Thyroid gland (tissue), 4 donors: ENCODE measurements around the gene GNPTG. TPM values are rescaled to one million over a fixed set of nuclear protein-coding genes. Genes with fewer than 3 reads are reported as not detected.

Experiments
- DNase-seq, 2 donors: peaks; one replicate each; pipeline ENCODE4 v3.0.0-alpha.2; 2019
- H3K27ac ChIP-seq, 3 donors: fragments of 200-600 bp; sonication (generic); 1 replicate in 2 of 3; 2 replicates in 1 of 3; pipeline ENCODE4 v1.5.1; 2016 to 2019; ENCODE audit warnings: mild to moderate bottlenecking in 1 of 3, moderate library complexity in 1 of 3
- H3K27me3 ChIP-seq: fragments of 200-600 bp; sonication (generic); one replicate; pipeline ENCODE4 v1.5.1; 2019
- H3K36me3 ChIP-seq, 2 donors: fragments of 200-600 bp; sonication (generic); one replicate each; pipeline ENCODE4 v1.5.1; 2016 to 2019
- H3K4me1 ChIP-seq, 2 donors: fragments of 200-600 bp; sonication (generic); one replicate each; pipeline ENCODE4 v1.5.1; 2017 to 2019
- H3K4me3 ChIP-seq, 3 donors: fragments of 200-600 bp; sonication (generic); replicated peaks in 1 of 3; 1 replicate in 2 of 3; 2 replicates in 1 of 3; pipeline ENCODE4 v1.5.1; 2016; ENCODE audit warnings: mild to moderate bottlenecking in 1 of 3
- H3K9me3 ChIP-seq: fragments of 200-600 bp; sonication (generic); one replicate; pipeline ENCODE4 v1.5.1; 2017
- POLR2A ChIP-seq, 2 donors: fragments of 450-650 bp; IDR thresholded peaks; one replicate each; pipeline ENCODE4 v1.6.1; 2017; ENCODE audit warnings: antibody characterized with exemption in 2 of 2, mild to moderate bottlenecking in 2 of 2, moderate library complexity in 1 of 2
- WGBS, 2 donors: methylation state at CpG; one replicate each; pipeline ENCODE4 v1.1.5; 2017; 5-methylcytosine and 5-hydroxymethylcytosine counted together
- intact Hi-C: fragments of 100-400 bp; cut with DNase I; formaldehyde crosslinking; loops from one replicate; pipeline ENCODE4 v1.15.1; 2023
- total RNA-seq, 4 donors: library from RNA; depleted of rRNA; stranded (reverse); fragments of >200 nt; gene quantifications; one replicate each; pipeline ENCODE4 v1.2.3, GENCODE V29; 2016
- TF ChIP-seq, protein P1 (sequence below), 6 experiments: fragments of 200-600 bp in 3 of 6; fragments of 450-650 bp in 3 of 6; sonication (generic) in 3 of 6; IDR thresholded peaks; one replicate each; pipeline ENCODE4 v1.5.1; 2016 to 2019; ENCODE audit warnings: antibody characterized with exemption in 6 of 6, mild to moderate bottlenecking in 2 of 6, inconsistent platforms in 1 of 6, moderate library complexity in 1 of 6

Gene GNPTG
- total RNA-seq, 4 donors from 2014 or later = 53.6 to 121 (median 70.0) TPM

DNA sequence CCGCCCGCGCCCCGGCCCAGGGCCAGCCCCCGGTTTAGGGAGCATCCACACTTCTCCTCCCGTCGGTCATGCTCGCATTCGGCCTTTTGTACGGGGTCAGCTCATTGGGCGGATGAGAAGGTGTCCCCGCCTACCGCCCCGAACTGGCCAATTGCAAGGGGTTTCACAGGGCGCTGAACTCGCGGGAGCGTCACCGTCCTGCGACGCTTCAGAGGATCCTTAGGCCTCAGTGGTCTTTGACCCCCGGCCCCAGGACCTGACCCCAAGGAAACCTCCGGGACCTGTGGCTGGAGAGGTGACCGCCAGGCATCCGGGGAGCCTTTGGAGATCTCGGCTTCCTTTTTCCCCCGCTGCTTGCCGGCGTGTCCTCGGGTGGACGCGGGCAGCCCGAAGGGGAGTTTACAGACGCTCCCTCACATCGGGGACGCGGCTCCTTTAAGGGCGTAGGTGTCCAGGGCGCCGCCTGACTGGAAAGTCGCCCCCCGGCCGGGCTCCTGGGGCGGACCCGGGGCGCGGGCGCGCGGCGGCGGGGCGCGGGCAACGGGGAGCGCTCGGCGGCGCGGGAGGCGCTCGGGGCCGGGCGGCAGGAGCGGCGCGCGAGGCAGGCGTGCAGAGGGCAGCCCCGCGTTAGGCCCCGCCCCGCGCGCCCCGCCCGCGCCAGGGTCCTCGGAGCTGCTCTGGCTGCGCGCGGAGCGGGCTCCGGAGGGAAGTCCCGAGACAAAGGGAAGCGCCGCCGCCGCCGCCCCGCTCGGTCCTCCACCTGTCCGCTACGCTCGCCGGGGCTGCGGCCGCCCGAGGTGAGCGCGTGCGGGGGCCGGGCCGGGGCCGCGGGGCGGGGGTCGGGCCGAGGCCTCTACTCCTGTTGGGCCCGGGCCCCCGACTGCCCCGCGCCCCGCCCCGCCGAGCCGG lies 42.5 kb upstream of the GNPTG start, which contains the start of gene UBE2I:
TSS of gene UBE2I (plus strand) at position 660 of the 909 bp plus-strand sequence. CDS start 4,395 bp downstream, outside the sequence.
- peak in 1 of 2 donors; percentile 67 for TF ChIP-seq POLR2A (IDR thresholded peaks at IDR 0.05)
- TF ChIP-seq, protein P1, sequence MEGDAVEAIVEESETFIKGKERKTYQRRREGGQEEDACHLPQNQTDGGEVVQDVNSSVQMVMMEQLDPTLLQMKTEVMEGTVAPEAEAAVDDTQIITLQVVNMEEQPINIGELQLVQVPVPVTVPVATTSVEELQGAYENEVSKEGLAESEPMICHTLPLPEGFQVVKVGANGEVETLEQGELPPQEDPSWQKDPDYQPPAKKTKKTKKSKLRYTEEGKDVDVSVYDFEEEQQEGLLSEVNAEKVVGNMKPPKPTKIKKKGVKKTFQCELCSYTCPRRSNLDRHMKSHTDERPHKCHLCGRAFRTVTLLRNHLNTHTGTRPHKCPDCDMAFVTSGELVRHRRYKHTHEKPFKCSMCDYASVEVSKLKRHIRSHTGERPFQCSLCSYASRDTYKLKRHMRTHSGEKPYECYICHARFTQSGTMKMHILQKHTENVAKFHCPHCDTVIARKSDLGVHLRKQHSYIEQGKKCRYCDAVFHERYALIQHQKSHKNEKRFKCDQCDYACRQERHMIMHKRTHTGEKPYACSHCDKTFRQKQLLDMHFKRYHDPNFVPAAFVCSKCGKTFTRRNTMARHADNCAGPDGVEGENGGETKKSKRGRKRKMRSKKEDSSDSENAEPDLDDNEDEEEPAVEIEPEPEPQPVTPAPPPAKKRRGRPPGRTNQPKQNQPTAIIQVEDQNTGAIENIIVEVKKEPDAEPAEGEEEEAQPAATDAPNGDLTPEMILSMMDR (IDR thresholded peaks at IDR 0.05) = no peak
- Histone ChIP-seq H3K27me3 (no peaks in the 10 kb centered on the region), H3K36me3 (peaks cover 4 to 5% of the 10 kb centered on the region in 2 donors), H3K27ac (peak within 1 kb of the TSS; percentile 98 to 100 (median 99)), H3K4me1 (peaks cover 18 to 21% of the 10 kb centered on the region in 2 donors), H3K9me3 (no peaks in the 10 kb centered on the region), H3K4me3 (peak within 1 kb of the TSS in 2 of 3 donors; percentile 79 to 87)
- peak; percentile 97 for DNase-seq
- WGBS, 2 donors = no CpG with 5 or more reads among the region's 117 CpGs
- intact Hi-C loops = no loop called here

- H3K27me3 ChIP-seq = no peaks in the 10 kb centered on the region
- H3K4me3 ChIP-seq = peak overlapping the region in 2 of 3 donors; percentile 79 to 87
- intact Hi-C loops = loop anchor here (5.0 kb wide), 1 partner anchor 42 kb away; the partner anchor contains the start of genes GNPTG and TSR3
- DNase-seq = peak; percentile 55 to 58
- peaks cover 18 to 21% of the 10 kb centered on the region in 2 donors for H3K4me1 ChIP-seq
- no peaks in the 10 kb centered on the region for H3K9me3 ChIP-seq
- peak overlapping the region; percentile 49 to 73 (median 53) for H3K27ac ChIP-seq
- peaks cover 14 to 15% of the 10 kb centered on the region in 2 donors for H3K36me3 ChIP-seq
- 0 to 3% methylated on average over 26 to 30 of the region's 77 CpGs for WGBS, 2 donors
- no peak for TF ChIP-seq POLR2A (IDR thresholded peaks at IDR 0.05)
- TF ChIP-seq, protein P1 (IDR thresholded peaks at IDR 0.05) = no peak
These were observed 41.6 kb upstream of the GNPTG start for GRCh38 chr16:1309888-1310831.

- no peaks in the 10 kb centered on the region for H3K9me3 ChIP-seq
- TF ChIP-seq POLR2A (IDR thresholded peaks at IDR 0.05) = no peak
- TF ChIP-seq, protein P1 (IDR thresholded peaks at IDR 0.05) = no peak
- H3K27me3 ChIP-seq = no peaks in the 10 kb centered on the region
- peaks cover 19 to 21% of the 10 kb centered on the region in 2 donors for H3K36me3 ChIP-seq
- no peak overlapping the region for H3K27ac ChIP-seq
- peak; percentile 37 to 60 for DNase-seq
- intact Hi-C loops = loop anchor here (5.0 kb wide), 1 partner anchor 41 kb away; the partner anchor contains the start of genes GNPTG and TSR3
- H3K4me1 ChIP-seq = peaks cover 18 to 21% of the 10 kb centered on the region in 2 donors
- H3K4me3 ChIP-seq = peak overlapping the region in 2 of 3 donors; percentile 79 to 87
- WGBS, 2 donors = 3 to 4% methylated on average over 5 to 11 of the region's 14 CpGs
These were observed 40.9 kb upstream of the GNPTG start for GRCh38 chr16:1310832-1311200.

GRCh38 chr16:1311212-1311737 lies 40.5 kb upstream of the GNPTG start:
- H3K27ac ChIP-seq = no peak overlapping the region
- no peak for TF ChIP-seq POLR2A (IDR thresholded peaks at IDR 0.05)
- TF ChIP-seq, protein P1 (IDR thresholded peaks at IDR 0.05) = no peak
- H3K4me3 ChIP-seq = peak overlapping the region in 1 of 3 donors; percentile 79
- 2 to 14% methylated on average over 8 to 9 of the region's 13 CpGs for WGBS, 2 donors
- peaks cover 18 to 21% of the 10 kb centered on the region in 2 donors for H3K4me1 ChIP-seq
- peak in 1 of 2 donors; percentile 31 for DNase-seq
- H3K9me3 ChIP-seq = no peaks in the 10 kb centered on the region
- intact Hi-C loops = loop anchor here (5.0 kb wide), 1 partner anchor 41 kb away; the partner anchor contains the start of genes GNPTG and TSR3
- no peaks in the 10 kb centered on the region for H3K27me3 ChIP-seq
- H3K36me3 ChIP-seq = peaks cover 24 to 26% of the 10 kb centered on the region in 2 donors
